KMS-11 (cell line): ENCODE data around the gene VAV3.
"Not testable (repeated sequence)": the region's sequence is repeated elsewhere in the genome, so short reads cannot be mapped to it uniquely, and the experiment has no call there.

Experiments
- H2AFZ ChIP-seq: fragments of 200-600 bp; sonication (generic); 2 replicates; pipeline ENCODE4 v1.6.1; 2016; ENCODE audit warnings: antibody characterized with exemption, mixed run types, low read depth
- H3K27ac ChIP-seq: fragments of 200-600 bp; sonication (generic); 2 replicates; pipeline ENCODE4 v1.6.1; 2016; ENCODE audit warnings: mild to moderate bottlenecking, mixed run types
- H3K27me3 ChIP-seq: fragments of 200-600 bp; sonication (generic); 2 replicates; pipeline ENCODE4 v1.6.1; 2017; ENCODE audit warnings: mild to moderate bottlenecking, low read depth, mixed run types, moderate library complexity; ENCODE audit not compliant: insufficient read depth
- H3K36me3 ChIP-seq: fragments of 200-600 bp; sonication (generic); 2 replicates; pipeline ENCODE4 v1.6.1; 2017; ENCODE audit warnings: mild to moderate bottlenecking, mixed run types; ENCODE audit not compliant: insufficient read depth
- H3K4me1 ChIP-seq: fragments of 200-600 bp; sonication (generic); 2 replicates; pipeline ENCODE4 v1.6.1; 2016; ENCODE audit warnings: mild to moderate bottlenecking, low read depth, mixed run types; ENCODE audit not compliant: poor library complexity, severe bottlenecking
- H3K4me2 ChIP-seq: fragments of 200-600 bp; sonication (generic); 2 replicates; pipeline ENCODE4 v1.7.0; 2016; ENCODE audit warnings: mild to moderate bottlenecking, mixed run types
- H3K4me3 ChIP-seq: fragments of 200-600 bp; sonication (generic); IDR thresholded peaks from 2 replicates; pipeline ENCODE4 v1.6.1; 2017; ENCODE audit warnings: low read depth, low read length, mixed read lengths; ENCODE audit not compliant: insufficient read depth
- H3K79me2 ChIP-seq: fragments of 200-600 bp; sonication (generic); 2 replicates; pipeline ENCODE4 v1.6.1; 2016; ENCODE audit warnings: low read depth, mixed run types; ENCODE audit not compliant: insufficient read depth
- H3K9ac ChIP-seq: fragments of 200-600 bp; sonication (generic); 2 replicates; pipeline ENCODE4 v1.6.1; 2016; ENCODE audit warnings: mild to moderate bottlenecking, mixed run types
- H4K20me1 ChIP-seq: fragments of 200-600 bp; sonication (generic); 2 replicates; pipeline ENCODE4 v1.6.1; 2016; ENCODE audit warnings: mild to moderate bottlenecking, mixed run types; ENCODE audit not compliant: insufficient read depth
- CTCF ChIP-seq: fragments of 200-600 bp; sonication (generic); conservative IDR thresholded peaks from 2 replicates; pipeline ENCODE4 v1.6.1; 2017; ENCODE audit warnings: low read depth, mild to moderate bottlenecking, antibody characterized with exemption, low read length, moderate library complexity, mixed read lengths

VAV3 gene

GRCh38 chr1:107657356-107657755 lies 307.6 kb downstream of the VAV3 start:
- H3K27me3 ChIP-seq, result no peaks in the 10 kb centered on the region
- no peak overlapping the region for H3K27ac ChIP-seq
- no peaks in the 10 kb centered on the region for H3K4me1 ChIP-seq
- H3K36me3 ChIP-seq, result no peaks in the 10 kb centered on the region
- H2AFZ ChIP-seq, result no peak overlapping the region
- H3K79me2 ChIP-seq, result no peaks in the 10 kb centered on the region
- H4K20me1 ChIP-seq, result no peaks in the 10 kb centered on the region
- no peak for TF ChIP-seq CTCF
- no peak overlapping the region for H3K4me3 ChIP-seq
- no peak overlapping the region for H3K4me2 ChIP-seq
- no peak overlapping the region for H3K9ac ChIP-seq

GRCh38 chr1:107653765-107654164 lies 311.2 kb downstream of the VAV3 start:
- no peak overlapping the region for H3K9ac ChIP-seq
- no peak overlapping the region for H2AFZ ChIP-seq
- no peaks in the 10 kb centered on the region for H3K4me1 ChIP-seq
- H3K4me2 ChIP-seq, result no peak overlapping the region
- no peak for TF ChIP-seq CTCF
- no peaks in the 10 kb centered on the region for H3K36me3 ChIP-seq
- H3K79me2 ChIP-seq, result no peaks in the 10 kb centered on the region
- no peaks in the 10 kb centered on the region for H4K20me1 ChIP-seq
- H3K27me3 ChIP-seq, result no peaks in the 10 kb centered on the region
- no peak overlapping the region for H3K27ac ChIP-seq
- no peak overlapping the region for H3K4me3 ChIP-seq

GRCh38 chr1:107653005-107653404 lies 312.0 kb downstream of the VAV3 start:
- no peak overlapping the region for H2AFZ ChIP-seq

GRCh38 chr1:107650825-107651224 lies 314.2 kb downstream of the VAV3 start:
- H2AFZ ChIP-seq, H4K20me1 ChIP-seq, H3K4me3 ChIP-seq, H3K79me2 ChIP-seq, H3K27me3 ChIP-seq, H3K4me2 ChIP-seq, H3K9ac ChIP-seq, H3K4me1 ChIP-seq, H3K27ac ChIP-seq, H3K36me3 ChIP-seq: not testable (repeated sequence)

More at GRCh38 chr1:107653005-107653404, 312.0 kb downstream of the VAV3 start:
- no peak overlapping the region for H3K27ac ChIP-seq
- no peaks in the 10 kb centered on the region for H3K79me2 ChIP-seq
- H3K27me3 ChIP-seq, result no peaks in the 10 kb centered on the region
- no peaks in the 10 kb centered on the region for H3K4me1 ChIP-seq
- no peak overlapping the region for H3K4me2 ChIP-seq
- no peaks in the 10 kb centered on the region for H3K36me3 ChIP-seq
- H3K4me3 ChIP-seq, result no peak overlapping the region
- no peaks in the 10 kb centered on the region for H4K20me1 ChIP-seq
- no peak overlapping the region for H3K9ac ChIP-seq
- TF ChIP-seq CTCF, result no peak

GRCh38 chr1:107649023-107649422 lies 316.0 kb downstream of the VAV3 start:
- Histone ChIP-seq H3K36me3 (no peaks in the 10 kb centered on the region), H3K79me2 (no peaks in the 10 kb centered on the region), H2AFZ (no peak overlapping the region), H3K4me2 (no peak overlapping the region), H3K4me1 (no peaks in the 10 kb centered on the region), H3K27me3 (no peaks in the 10 kb centered on the region), H3K9ac (no peak overlapping the region), H3K4me3 (no peak overlapping the region), H3K27ac (no peak overlapping the region), H4K20me1 (no peaks in the 10 kb centered on the region)
- no peak for TF ChIP-seq CTCF
